DMS79 treated with DMSO at 0.1 percent for 48 hours (cell line): ENCODE results near the gene BCAS1.

Source experiments
- DNase-seq: peaks from one replicate; lab custom pipeline; 2025; lab: John Stamatoyannopoulos, UW

The BCAS1 gene

GRCh38 chr20:53904261-53904660 is 166.1 kb downstream of the BCAS1 start:
- DNase-seq = no peak

GRCh38 chr20:53903652-53903987 is 166.8 kb downstream of the BCAS1 start:
- no peak for DNase-seq

- no peak for DNase-seq
These were observed 167.3 kb downstream of the BCAS1 start for GRCh38 chr20:53902968-53903651.

DNA sequence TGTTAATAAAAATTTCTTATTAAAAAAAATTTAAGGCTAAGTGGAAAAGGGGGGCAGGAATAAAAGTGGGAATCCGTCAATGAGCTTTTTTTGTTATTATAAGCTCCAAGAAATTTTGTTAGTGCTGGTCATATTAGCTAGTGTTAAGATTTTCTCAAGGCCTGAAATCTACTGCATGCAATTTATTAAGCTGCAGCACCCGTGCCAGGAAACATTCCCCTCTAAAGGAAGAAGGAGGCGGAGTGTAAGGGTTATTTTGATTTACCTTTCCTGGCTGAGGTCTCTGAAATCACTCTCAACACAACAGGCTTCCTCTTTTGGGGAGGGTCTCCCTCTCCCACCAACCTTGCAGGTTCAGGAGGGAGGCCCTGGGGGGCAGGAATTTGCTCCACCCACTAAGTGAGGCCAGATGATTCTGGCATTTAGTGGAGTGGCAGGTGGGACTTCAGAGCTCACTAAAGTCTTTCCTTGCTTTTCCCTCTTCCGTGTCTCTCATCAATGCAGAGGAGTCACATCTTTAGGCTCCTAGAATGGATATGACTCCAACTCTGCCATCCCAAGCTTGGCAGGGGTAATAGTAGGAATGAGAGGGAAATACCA is 168.8 kb downstream of the BCAS1 start:
- DNase-seq = no peak

DNA sequence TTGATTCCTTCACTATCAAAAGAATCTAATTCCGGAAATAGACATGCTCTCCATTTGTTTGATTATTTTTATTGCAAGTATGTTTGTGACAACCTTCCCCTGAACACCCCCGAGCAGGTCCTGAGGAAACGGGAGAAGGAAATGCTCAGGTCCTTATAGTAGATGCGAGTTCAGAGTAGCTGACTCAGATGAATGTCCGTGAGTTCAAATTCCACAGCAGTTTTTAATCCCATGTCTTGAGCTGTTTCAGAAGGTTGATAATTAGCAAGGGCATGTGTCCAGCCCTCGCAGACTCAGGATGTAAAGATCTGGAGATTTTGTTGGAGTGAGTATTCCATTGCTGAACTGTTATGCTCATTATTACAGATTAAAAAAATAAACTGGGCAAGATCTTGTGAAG is 169.3 kb downstream of the BCAS1 start:
- DNase-seq = no peak

- DNase-seq = no peak
These were observed 169.9 kb downstream of the BCAS1 start for GRCh38 chr20:53900380-53900999.

DNA sequence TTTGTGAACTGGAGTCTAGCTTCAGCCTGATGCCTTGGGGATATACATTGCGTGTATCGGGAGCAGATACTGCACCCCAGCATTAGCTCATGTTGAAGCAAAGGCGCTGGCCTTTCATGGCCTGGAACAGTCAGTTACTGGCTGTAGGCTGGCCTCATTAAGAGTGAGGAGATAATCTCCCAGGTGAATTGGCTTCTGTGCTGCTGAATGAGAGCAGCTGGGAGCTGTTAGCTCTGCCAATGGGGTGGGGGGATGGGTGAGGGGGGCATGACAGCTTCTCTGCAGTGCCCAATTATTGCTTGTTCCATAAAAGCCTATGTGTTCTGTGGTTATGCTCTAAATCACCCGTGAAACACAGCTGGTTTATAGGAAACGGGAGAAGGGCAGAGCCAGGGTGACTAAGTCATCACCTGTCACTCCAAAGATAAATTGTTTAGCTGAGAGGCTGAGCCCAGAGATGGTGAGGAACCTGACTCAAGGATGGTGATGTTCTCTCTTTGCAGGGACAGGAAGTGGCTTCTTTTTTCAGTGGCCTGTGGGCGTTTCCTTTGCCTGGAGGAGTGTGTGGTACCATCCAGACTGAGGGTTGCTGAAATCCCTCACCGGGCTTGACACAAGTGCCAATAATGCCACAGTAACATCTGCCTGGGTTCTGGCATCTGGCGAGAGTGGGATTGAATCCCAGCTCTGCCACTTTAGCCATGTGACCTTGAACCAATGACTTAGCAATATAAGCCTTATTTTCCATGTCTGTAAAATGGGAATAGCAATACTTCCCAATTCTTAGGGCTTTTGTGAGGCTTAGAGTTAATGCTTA is 170.8 kb downstream of the BCAS1 start:
- peak; percentile 96 for DNase-seq

DNA sequence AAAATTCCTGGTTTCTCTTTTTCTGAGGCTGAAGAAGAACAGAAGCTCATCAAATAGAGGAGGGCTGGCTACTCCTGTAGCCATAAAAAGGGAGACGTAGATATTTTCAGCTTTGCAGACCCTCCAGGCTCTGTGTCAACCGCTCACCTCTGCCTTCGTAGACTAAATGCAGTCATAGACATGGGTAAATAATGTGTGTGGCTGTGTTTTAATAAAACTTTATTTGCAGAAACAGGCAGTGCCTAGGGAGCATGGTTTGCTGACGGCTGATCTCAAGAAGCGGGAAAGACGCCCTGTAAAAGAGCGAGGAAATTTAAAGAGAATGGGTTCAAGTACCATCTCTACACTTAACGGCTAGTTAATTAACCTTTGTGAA is 171.8 kb downstream of the BCAS1 start:
- DNase-seq = no peak

DNA sequence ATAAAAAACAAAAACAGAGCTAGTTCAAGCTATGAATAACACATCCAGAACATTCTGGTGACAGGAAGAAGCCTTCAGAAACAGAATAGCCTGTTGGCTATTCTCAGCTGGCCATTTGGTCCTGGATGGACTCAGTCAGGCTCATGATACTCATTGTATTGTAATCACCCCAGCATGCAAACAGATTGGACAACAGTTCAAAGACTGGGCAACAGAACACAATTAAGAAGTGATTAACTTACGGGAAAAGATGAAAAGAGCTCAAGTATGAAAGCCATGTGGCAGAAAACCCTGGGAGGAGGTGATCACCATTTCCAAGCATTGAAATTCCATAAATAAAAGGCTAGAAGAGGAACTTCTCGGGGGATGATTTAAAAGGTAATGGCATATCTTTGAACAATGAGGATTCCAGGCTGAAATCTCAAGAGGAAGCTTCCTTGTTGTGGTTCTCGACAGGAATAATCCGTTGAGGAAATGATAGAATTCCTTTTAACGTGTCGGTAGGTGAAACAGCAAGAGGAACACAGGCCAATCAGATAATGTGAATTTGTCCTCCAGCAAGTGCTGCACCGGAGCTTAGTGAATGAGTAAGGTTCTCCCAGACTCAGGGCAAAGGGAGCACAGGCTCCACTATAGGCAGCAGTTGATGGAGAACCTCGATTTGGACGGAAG is 172.4 kb downstream of the BCAS1 start:
- DNase-seq = no peak

DNA sequence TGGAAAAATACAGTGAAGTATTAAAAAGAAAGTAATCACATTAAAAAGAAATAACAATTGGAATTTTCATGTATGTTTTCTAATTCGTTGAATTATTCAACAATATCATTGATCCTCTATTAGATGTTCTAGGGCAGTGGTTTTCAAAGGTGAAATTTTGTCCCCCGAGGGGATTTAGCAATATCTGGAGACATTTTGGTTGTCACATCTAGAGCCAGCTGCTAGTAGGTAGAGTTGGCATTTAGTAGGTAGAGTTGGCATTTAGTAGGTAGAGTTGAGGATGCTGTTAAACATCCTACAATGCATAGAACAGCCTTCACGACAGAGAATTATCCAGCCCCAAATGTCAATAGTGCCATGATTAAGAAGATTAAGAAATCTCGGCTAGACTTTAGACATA is 173.7 kb downstream of the BCAS1 start:
- DNase-seq = no peak

GRCh38 chr20:53896041-53896440 is 174.4 kb downstream of the BCAS1 start:
- DNase-seq = no peak

DNA sequence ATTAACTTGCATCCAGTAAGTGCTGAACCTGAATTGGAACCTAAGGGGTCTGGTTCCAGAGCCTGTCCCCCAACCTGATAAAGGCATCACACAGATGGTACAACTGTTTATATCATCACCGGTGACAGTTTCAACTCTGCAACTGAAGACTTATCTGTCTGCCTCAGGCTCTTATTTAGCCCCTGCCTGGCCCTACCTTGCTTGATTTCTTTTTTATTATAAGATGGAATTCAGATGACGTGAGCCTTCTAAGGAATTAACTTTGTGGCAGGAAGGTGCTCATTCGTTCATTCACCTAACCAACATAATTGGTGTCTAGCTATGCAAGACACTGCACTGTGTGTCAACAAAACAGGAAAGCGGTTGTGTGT is 175.0 kb downstream of the BCAS1 start:
- no peak for DNase-seq

DNA sequence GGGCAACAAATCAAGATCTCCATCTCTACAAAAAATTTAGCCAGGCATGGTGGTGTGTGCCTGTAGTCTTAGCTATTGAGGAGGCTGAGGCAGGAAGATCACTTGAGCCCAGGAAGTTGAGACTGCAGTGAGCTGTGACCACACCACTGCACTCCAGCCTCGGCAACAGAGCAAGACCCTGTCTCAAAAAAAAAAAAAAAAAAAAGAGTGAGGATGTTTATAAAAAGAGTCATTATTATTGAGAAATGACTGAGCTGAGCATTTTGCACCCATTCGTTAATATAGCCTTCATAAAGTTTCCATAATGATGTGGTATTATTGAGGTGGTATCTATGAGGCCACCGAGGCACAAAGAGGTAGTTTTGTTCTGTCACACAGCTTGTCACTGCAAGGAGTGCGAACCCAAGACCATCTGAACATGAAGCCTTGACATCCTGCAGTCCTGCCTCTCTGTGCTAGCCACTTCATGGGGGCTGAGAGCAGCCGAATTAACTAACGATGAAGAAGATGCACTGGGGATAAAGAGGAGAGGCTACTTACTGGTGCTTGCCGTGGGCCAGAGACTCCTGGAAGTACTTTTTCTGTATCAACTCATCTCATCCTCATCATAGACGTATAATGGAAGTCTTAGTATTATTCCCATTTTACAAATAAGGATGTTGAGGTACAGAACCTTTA is 175.5 kb downstream of the BCAS1 start:
- no peak for DNase-seq
